Prostate gland (tissue), 2 donors: Measurements from ENCODE around the gene ANGPTL8.

ENCODE experiments used
- CTCF ChIP-seq, 4 experiments: fragments of 200-600 bp in 2 of 4; fragments of 450-650 bp in 2 of 4; sonication (generic) in 2 of 4; IDR thresholded peaks; 1 replicate in 3 of 4; 2 replicates in 1 of 4; pipeline ENCODE4 v1.5.1; 2016 to 2019; ENCODE audit warnings: antibody characterized with exemption in 4 of 4, mild to moderate bottlenecking in 2 of 4, moderate library complexity in 2 of 4
- POLR2A ChIP-seq: fragments of 450-650 bp; IDR thresholded peaks from one replicate; pipeline ENCODE4 v1.6.1; 2016; ENCODE audit warnings: antibody characterized with exemption, mild to moderate bottlenecking
- POLR2AphosphoS5 ChIP-seq: sonication (generic); formaldehyde crosslinking; IDR thresholded peaks from one replicate; pipeline ENCODE4 v1.6.1; 2017; ENCODE audit warnings: antibody characterized with exemption

DNA sequence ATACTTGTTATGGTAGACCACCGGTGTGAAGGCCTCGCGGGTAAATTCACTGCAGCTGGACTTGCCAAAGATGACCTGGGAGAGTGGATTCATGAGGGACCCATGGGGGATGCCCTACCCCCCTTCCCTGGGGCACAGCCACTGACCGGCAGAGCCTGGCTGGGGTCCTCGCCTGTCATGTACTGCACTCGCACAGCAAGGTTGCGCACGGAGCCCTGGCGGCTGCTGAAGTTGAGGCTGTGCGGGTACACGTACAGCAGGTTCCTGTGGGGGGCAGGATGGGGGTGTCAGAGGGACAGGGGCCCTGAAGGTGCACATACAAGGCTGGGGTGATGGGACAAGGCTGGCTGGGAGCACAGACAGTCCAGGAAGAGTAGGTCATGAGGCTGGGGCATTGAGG is 1.4 kb upstream of the ANGPTL8 start:
- TF ChIP-seq CTCF (IDR thresholded peaks at IDR 0.05) (no peak), POLR2AphosphoS5 (no peak), POLR2A (no peak)
